Measurements from ENCODE around the gene CIB2.

CIB2 gene

DNA sequence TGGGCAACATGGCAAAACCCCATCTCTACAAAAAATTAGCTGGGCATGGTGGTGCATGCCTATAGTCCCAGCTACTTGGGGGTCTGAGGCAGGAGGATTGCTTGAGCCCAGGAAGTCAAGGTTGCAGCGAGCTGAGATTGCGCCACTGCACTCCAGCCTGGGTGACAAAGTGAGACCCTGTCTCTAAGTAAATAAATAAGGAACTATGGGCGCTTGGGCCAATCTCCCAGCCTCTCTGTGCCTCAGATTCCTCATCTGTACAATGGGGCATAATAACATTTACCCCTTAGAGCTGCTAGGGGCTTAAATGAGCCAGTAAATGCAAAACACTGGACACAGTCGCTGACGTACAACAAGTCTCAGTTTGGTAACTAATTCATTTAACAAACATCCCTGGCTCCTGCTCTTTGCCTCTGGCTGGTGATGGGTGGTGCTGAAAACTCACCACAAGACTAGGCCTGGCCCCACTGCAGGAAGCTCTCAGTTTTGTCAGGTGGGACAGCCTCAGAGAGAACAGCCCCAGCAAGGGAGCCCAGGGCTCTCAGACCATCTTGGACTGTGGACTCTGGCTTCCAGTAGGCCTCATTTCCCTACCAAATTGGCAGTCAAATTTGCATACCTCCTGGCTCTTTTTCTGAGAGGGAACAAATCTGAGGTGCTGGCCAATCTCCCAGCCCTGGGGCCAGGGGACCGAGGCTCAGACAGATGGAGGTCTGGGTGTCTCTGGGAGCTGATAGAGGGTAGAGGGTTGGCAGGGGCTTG, 47.4 kb downstream of the CIB2 start:
- no peak for DNase-seq (ENCODE audit: low read depth)

DNA sequence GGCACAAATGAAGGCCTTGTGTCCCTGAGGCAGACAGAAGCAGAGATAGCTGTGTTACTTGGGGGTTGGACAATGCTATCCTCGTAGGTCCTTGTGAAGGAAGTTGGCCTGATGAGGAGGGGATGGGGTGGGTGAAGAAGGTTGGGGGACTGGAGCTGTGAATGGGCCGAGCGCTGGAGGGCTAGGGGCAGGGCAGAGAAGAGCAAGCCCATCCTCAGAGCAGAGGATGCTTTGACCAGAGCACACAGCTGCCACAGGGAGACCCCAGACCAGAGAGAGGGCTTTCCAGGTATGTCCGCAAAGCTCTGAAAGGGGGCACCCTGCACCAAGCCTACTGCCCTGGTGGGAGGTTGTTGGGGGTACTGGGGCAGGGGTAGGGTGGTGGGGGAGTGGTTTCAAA, 48.1 kb downstream of the CIB2 start:
- no peak for DNase-seq (ENCODE audit: low read depth)

DNA sequence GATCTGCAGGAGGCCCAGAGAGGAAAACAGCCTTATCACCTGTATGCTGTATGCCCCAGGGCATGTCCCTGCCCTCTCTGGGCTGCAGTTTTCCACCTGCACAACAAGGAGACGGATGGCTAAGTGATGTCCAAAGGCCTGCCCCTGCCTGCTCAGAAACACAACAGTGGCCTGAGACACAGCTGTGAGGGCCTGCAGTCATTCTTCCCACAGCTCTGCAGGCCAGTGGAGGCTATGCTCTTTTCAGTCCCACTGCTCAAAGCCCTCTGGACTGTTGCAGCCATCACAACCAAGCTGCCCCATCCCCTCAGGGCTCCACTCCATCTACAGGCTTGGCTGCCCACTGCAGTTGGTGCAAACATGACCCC, 48.5 kb downstream of the CIB2 start:
- DNase-seq (ENCODE audit: low read depth) = no peak

DNA sequence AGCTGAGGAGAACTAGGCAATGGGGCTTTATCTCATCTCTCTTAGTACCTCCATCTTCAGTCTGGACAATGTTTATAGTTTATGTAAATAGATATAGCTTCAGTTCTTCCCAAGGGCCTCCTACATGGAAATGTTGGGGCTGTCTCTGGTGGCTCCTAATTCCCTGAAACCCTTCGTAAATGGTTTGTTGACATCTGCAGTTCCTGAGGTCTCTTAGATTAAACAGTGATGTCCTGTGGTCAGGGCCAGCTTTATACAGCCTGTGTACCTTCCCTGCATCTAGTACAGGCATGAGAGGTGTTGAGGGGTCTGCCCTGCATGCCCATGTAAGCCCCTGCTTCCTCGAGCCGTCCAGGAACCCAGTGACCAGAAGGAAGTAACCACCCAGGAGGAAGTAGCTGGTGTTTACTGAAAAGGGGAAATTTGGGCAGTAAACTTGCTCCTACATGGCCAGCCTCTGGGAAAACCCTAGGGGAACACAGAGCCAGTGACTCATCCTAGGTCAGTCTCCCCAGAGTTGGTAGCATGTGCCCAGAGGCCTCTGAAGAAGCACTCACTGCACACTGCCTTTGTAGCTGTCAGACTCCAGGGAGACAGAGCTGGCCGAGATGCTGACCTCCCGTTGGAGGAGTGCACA, 49.0 kb downstream of the CIB2 start:
- DNase-seq (ENCODE audit: low read depth) = no peak

DNA sequence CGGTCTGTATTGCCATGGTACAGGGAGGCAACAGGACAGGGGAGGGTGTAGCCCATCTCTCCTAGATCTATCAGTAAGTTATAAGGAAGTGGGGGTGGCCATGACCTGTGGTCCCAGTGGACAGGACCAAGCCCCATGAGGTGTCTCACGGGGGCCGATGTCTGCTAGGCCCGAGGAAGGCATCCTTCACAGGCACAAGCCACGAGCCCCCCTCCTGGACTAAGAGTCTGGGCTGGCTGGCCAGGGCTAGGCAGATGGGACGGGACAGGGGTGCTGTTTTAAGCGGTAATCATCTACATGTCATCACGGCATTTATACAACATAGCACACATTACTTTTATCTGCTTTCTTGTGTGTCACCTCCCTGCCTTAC, 51.2 kb downstream of the CIB2 start:
- no peak for DNase-seq (ENCODE audit: low read depth)

DNA sequence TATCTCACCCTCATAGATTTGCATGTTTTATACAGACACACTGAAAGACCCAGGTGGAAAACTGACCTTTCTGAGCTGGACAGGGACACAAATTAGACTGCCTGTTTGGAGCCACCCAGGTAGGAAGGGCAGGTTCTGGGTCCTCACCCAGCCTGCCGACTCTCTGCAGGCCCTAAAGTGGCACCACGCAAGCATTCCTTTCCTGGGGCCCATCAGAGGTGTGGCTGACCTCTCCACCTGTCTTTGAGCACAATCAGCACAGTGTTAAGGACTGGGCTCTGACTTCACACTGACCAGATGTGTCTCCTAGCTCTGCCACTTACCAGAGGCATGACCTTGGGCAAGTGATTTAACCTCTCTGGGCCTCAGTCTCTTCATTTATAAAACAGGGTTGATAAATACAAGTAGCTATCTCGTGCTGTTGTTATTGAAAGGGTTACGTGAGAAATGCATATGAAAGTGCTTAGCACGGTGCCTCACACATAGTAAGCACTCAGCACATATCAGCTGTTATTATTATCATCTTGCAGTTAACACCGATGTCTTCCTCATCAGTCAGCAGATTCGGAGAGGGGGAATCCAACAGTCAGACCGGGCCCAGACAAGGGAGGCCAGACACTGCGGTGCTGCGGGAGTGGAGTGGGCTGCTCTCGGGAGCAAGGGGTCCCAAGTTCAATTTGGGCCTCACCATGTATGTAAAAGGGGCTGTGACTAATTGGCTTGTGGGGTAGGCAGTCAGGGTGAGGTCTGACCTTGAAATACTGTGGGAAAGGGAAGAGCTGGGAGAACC, 51.8 kb downstream of the CIB2 start:
- DNase-seq (ENCODE audit: low read depth) = no peak

DNA sequence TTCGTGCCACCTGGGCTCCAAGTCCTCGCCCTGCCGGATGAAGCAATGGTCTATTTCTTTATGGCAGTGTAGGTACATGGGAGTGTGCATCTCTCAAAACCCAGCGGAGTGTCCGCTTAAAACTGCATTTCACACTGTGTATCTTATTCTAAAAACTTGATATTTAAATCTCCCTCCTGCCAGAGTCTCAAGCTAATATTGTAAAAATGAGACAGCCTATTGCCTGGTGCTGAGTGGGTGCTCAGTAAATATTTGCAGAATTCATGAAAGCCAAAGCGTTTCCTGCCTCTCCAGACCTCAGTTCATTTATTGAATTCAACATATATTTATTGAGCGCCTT, 53.4 kb downstream of the CIB2 start:
- no peak for DNase-seq (ENCODE audit: low read depth)

DNA sequence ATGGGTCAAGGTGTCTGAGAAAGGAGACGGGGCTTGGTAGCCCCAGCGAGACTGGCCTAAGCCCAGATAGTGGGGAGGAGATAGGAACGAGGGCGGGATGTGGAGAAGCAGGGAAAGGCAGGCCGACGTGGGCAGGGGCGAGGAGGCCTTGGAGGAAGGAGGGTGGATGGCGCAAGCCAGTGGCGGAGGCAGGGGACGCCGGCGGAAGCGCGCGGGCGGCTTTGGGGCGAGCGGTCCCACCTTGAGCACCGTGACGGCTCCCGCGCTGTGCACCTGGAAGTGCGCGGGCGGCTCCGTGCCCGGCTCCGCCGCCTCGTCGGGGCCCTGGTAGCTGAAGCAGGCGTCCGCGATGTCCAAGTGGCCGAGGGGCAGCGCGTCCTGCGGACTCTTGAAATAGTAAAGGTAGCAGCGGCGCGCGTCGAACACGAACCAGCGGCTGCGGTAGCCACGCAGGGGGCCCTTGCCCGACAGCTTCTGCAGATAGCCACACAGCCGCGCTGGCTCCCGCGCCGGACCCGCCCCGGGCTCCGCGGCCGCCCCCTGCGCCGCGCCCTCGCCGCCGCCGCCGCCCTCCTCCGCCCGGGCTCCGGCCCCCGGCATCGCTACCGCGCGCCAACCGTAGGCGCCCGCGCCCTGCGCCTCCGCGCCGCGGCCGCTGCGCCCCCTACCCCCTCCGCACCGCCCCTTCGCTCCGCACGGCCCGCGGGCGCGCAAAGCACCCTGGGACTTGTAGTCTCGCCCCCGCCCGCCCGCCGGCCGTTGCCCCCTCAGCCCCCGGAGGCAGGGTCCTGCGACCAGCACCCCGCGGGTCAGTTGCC, 54.0 kb downstream of the CIB2 start, which contains the start of gene TBC1D2B:
Gene TBC1D2B (minus strand): TSS at position 659 of the 818 bp plus-strand sequence. CDS start 59 bp downstream, at position 600.
- DNase-seq (ENCODE audit: low read depth) = peak; percentile 57

DNA sequence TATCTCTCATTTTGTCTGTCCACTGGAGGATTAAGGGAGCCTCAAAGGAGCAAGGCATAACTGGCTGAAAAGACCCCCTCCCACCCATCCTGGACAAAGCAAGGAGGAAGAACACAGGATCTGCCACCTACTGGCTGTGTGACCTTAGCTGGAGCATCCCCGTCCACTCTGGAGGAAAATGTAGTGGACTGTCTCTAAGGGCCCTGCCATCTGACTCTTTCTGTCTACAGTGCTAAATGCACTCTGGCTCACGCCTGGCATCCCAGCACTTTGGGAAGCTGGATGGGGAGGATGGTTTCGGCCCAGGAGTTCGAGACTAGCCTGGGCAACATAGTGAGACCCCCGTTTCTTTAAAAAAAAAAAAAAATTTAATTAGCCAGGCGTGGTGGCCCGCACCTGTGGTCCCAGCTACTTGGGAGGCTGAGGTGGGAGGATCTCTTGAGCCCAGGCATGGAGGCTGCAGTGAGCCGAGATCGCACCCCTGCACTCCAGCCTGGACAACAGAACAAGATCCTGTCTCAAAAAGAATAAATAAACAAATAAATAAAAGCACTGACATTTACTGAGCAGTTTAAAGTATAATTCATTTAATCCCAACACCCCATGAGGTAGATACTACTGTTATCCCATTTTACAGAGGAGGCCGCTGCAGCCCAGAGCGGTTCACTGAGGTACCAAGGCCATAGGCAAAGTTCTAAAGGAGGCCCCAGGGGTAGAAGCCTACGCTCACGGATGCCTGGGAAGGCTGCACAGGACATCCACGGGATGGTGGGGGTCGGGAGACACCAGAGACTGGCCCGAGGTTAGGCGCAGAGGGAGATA, 54.8 kb downstream of the CIB2 start:
- no peak for DNase-seq (ENCODE audit: low read depth)

DNA sequence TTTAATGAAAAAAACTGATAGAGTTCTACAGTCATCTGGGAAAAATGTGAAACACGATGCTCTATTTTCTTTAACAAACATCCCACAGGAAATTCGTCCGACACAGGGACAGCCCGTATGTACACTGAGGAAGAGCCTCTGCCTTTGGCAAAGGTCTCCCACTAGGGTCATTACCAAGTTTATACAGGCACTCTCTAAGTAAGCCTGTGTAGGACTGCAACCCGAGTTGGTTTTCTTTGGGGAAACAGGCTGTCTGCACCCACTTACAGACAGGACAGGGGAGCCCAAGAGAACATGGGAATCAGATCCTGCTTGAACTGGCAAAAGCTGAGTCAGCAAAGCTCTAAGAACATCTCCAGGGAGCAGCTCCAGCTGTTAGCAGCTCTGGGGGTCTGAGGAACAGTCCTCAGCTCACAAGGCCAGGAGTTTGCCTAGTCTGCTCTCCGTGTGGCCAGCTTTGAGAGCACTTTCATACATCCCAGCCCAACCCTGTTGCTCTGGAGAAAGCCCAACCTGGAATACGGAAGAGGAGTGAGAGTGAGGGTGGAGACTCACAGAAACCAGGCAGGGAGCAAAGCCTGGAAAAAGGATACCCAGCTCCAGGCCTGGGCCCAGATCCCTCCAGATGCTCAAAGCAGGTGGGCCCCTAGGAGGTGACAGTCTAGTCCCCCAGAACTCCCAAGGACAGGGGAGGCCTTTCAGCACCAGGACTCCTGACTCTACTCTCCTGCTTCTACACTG, 55.6 kb downstream of the CIB2 start:
- no peak for DNase-seq (ENCODE audit: low read depth)

DNA sequence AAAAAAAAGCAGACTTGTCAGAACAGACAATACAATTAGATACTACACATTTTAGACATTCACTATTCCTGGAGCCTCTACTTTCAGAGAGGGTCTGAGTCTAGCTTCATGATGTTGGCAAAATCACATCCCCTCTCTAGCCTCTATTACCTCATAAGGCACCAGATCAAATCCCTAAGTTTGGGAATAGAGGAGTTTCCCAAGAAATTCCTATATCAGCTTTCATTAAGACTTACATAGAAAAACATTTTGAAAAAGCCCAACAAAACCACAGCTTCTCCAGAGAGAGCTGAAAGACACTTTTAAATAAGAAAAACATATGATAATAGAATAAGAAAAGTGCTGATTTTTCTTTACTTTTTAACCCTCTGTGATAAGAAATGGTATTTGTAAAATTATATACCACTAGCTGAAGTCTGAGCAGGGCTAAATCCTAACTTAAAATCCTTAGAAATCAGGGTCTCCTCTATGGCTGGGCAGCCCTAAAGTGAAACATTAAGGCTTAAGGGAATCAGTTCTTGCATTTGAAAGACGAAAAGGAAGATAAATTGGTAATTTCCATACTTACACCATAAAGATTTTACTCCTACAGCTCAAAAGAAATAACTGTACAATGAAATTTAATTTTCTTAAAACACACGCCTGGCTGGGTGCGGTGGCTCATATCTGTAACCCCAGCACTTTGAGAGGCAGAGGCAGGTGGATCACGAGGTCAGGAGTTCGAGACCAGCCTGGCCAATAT, 58.0 kb downstream of the CIB2 start:
- DNase-seq (ENCODE audit: low read depth) = no peak

DNA sequence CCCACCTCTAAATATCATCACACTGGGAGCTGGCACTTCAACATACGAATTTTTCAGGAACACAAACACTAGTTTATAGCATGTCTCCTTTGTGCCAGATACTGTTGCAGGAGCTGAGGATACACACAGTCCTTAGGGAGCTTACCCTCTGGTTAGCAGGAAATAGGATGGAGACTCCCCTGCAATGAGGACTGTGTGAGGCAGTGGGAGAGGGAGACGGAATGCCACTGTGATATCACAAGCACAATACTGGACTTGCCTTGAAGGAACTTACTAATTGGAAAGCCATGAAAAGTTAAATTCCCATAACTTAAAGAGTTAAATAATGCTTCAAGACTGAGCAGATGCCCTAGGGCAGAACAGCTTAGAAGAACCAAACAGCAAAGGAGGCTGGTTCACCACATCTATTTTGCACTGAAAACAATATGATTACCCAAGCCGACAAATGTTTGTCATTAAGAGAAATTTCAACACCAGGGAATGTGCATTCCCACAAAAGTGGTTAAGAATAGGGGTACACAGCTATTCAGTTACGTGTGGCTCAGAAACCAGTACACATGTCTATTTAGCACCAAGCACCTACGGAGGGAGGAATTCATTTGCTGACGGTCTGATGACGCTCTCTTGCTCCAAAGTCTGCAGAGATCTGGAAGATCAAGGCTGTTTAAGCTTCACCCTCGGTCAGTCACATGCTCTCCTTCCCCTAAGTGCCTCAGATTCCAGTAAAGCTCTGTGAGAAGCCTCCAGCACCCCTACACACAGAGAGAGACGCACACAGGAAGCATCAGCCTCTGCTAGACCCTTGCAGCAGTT, 59.0 kb downstream of the CIB2 start:
- DNase-seq (ENCODE audit: low read depth) = no peak

DNA sequence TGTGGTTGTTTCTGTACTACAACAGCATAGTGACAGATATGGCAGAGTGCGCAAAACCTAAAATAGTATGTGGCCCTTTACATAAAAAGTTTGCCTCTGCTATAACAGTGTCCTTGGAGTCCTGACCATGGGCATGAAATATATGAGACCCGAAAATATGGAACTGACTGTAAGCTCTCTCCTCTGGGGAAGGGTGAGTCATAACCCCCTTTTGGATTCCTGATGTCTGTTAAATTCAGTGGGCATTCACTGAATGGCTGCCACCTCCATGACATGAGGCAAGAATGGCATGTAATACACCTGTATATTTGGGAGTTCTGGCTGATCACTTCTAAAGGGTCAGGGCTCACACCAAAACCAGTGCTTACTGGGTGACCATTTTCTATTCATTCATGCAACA, 59.9 kb downstream of the CIB2 start:
- no peak for DNase-seq (ENCODE audit: low read depth)

DNA sequence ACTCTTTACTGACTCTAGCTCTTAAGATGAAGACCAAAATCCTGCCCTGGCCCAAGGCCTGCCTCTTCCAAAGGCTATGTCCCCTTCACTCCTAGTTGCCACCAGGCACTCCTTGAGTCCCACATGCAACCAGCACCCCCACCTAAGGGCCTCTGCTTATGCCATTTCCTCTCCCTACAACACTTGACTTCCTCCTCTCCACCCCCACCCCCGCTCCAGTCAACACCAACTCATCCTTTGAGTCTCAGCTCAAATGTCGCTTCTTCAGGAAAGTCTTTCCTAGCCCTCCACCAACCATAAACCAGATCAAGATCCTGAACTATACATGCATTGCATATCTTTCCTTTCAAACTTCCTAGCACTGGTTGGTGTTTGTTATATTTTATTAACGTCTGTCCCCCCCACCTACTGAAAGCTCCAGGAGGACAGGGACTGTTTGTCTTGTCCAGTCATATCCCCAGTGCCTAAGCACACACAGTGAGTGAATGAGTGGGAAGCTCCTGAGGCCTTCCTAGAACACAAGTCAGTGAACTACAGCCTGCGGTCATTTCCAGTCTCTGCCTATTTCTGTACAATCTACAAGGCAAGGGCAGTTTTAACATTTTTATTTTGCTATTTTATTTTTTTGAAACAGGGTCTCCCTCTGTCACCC, 61.1 kb downstream of the CIB2 start:
- DNase-seq (ENCODE audit: low read depth) = no peak

DNA sequence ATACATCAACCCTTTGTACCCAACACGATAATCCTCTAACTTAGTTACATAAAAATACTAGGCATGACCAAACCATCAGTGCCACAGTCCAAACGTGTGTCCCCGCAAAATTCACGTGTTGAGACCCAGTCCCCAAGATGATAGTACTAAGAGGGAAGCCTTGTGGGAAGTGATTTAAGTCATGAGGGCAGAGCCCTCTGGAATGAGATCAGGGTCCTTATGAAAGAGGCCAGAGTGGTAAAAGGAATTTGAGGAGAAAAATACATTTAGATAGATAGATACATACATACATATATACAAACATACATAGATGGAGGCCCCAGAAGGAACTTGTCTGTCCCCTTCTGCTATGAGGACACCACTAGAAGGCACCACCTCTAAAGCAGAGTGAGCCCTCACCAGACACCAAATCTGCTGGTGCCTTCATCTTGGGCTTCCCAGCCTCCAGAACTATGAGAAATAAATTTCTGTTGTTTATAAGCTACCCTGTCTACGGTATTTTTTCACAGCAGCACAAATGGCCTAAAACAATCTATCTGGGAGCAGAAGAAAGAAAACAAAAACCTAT, 61.7 kb downstream of the CIB2 start:
- no peak for DNase-seq (ENCODE audit: low read depth)

DNA sequence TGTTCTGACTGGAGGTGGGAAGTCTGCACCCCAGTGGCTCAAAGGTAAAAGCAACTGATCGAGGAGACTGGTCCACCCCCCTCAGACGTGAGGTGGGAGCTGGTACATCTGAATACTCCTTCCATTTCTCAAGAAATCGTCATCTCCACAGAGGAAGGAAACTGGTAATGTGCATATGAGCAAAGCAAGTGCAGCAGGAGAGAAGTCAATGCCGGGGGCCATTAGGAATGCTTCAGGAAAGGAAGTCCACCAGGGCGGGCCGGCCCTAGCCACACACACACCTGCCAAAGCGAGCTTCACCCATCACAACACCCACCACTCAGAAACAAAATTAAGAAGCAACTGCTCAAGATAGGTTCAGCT, 62.2 kb downstream of the CIB2 start:
- no peak for DNase-seq (ENCODE audit: low read depth)

DNA sequence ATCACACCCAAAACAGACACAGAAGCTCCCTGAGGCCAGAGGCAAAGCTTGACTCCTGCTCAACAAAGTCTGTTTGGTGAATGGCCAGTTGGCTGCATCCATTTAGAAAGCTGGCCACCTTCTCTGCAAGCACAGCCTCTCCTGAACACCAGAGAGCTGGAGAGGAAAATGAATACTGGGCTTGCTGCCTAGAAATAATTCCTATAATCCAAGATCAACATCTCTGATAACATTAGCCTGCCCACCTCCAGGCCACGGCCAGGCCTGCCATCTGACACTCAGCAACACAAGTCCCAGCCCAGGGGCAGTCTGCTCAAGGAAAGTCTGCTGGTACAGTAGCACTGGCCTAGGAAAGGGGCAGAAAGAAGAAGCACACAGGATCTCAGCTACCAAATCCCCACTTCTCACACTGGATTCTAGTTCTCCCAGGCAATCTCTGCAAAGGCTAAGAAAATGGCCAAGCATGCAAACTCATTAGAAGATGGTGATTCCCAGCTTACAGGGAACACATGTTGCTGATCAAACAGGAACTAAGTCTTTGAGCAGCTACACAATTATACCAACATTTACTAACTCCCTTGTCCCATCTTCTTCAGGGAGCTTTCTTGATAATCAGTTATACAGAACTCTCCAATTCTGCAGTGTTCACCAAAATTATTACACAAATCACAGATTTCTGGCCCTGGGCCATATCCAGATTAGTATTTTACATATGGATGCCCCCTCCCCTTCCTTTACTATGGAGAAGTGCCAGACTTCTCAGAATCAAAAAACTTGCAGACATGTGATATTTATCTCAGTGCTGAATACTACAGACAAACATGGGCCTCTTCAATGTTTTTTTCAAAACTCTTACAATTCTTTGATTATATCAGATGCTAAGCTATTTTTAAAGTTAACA, 63.7 kb downstream of the CIB2 start:
- DNase-seq (ENCODE audit: low read depth) = no peak

All from stimulated activated CD8-positive, alpha-beta memory T cell treated with anti-CD3 and anti-CD28 coated beads, Interleukin-15, amount 100 ng/mL, for 24 hours (primary cell).